B cell (primary cell): ENCODE data around the gene PIN1.

Experiments used
- EZH2 ChIP-seq: IDR thresholded peaks from 2 replicates; pipeline ENCODE4 v1.6.1; 2012; ENCODE audit warnings: borderline replicate concordance, low read depth, mild to moderate bottlenecking, moderate library complexity, low read length; ENCODE audit not compliant: insufficient read depth, poor library complexity, severe bottlenecking
- TF ChIP-seq, protein P1 (sequence below): fragments of 200-600 bp; IDR thresholded peaks from one replicate; pipeline ENCODE4 v1.8.0; 2022; ENCODE audit warnings: antibody characterized with exemption, mild to moderate bottlenecking

DNA sequence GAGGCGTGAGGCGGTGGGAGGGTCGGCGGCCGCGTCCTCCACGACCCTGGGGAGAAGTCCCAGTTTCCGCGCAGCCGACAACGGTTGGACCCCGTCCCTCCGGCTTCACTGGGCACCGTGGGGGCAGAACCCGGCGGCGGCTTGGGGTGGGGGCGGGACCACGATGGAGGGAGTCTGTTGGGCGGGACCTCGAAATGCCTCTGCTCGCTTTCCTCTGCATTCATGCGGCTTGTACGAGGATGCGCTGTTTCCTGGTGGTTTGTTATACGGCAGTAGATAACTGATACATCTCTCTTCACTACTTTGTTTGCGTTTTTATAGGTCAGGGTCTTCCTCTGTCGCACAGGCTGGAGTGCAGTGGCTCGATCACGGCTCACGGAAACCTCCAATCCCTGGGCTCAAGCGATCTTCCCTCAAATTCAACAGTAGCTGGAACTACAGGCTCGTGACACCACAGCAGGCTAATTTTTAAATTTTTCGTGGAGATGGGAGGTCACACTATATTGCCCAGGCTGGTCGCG, 42.0 kb upstream of the PIN1 start:
- TF ChIP-seq, protein P1, sequence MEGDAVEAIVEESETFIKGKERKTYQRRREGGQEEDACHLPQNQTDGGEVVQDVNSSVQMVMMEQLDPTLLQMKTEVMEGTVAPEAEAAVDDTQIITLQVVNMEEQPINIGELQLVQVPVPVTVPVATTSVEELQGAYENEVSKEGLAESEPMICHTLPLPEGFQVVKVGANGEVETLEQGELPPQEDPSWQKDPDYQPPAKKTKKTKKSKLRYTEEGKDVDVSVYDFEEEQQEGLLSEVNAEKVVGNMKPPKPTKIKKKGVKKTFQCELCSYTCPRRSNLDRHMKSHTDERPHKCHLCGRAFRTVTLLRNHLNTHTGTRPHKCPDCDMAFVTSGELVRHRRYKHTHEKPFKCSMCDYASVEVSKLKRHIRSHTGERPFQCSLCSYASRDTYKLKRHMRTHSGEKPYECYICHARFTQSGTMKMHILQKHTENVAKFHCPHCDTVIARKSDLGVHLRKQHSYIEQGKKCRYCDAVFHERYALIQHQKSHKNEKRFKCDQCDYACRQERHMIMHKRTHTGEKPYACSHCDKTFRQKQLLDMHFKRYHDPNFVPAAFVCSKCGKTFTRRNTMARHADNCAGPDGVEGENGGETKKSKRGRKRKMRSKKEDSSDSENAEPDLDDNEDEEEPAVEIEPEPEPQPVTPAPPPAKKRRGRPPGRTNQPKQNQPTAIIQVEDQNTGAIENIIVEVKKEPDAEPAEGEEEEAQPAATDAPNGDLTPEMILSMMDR: no peak
- no peak for TF ChIP-seq EZH2
